HepG2 (cell line): Measurements from ENCODE around the gene ZNF524. TPM values are rescaled to one million over a fixed set of nuclear protein-coding genes. Genes with fewer than 3 reads are reported as not detected.

Experiments used
- DNMT1 ChIP-seq: sonication (generic); formaldehyde crosslinking; IDR thresholded peaks from 2 replicates; pipeline ENCODE4 v1.5.1; 2020; ENCODE audit warnings: mild to moderate bottlenecking, missing genetic modification reagents
- HNRNPLL ChIP-seq: fragments of 200-400 bp; formaldehyde crosslinking; IDR thresholded peaks from 2 replicates; pipeline ENCODE4 v1.6.1; 2017; ENCODE audit warnings: mild to moderate bottlenecking, low read depth, low read length; ENCODE audit not compliant: poor library complexity, severe bottlenecking
- LBX2 ChIP-seq: sonication (generic); formaldehyde crosslinking; IDR thresholded peaks from 2 replicates; pipeline ENCODE4 v1.5.0; 2020; ENCODE audit warnings: missing genetic modification reagents, mild to moderate bottlenecking, borderline replicate concordance
- NFATC3 ChIP-seq: sonication (generic); formaldehyde crosslinking; IDR thresholded peaks from 2 replicates; pipeline ENCODE4 v1.5.1; 2020; ENCODE audit warnings: mild to moderate bottlenecking, missing genetic modification reagents
- REPIN1 ChIP-seq: sonication (generic); formaldehyde crosslinking; IDR thresholded peaks from 2 replicates; pipeline ENCODE4 v1.8.0; 2022; ENCODE audit warnings: missing genetic modification reagents, low read depth, mild to moderate bottlenecking, borderline replicate concordance
- SALL1 ChIP-seq: sonication (generic); formaldehyde crosslinking; IDR thresholded peaks from 2 replicates; pipeline ENCODE4 v1.8.0; 2022; ENCODE audit warnings: mild to moderate bottlenecking, missing genetic modification reagents
- ZC3H13 ChIP-seq: sonication (generic); formaldehyde crosslinking; IDR thresholded peaks from 2 replicates; pipeline ENCODE4 v1.8.1; 2023; ENCODE audit warnings: mild to moderate bottlenecking, missing genetic modification reagents, moderate library complexity
- ZFY ChIP-seq: sonication (generic); formaldehyde crosslinking; IDR thresholded peaks from 2 replicates; pipeline ENCODE4 v1.4.0; 2020; ENCODE audit warnings: missing genetic modification reagents
- ZHX2 ChIP-seq, 2 experiments: sonication (generic) in 1 of 2; formaldehyde crosslinking in 1 of 2; IDR thresholded peaks; 2 replicates each; pipeline versions ENCODE4 v1.6.1 to v1.9.0; 2014 to 2022; ENCODE audit warnings: antibody characterized with exemption in 1 of 2, borderline replicate concordance in 1 of 2, inconsistent platforms in 1 of 2, low read depth in 1 of 2, missing genetic modification reagents in 1 of 2
- ZNF142 ChIP-seq: sonication (generic); formaldehyde crosslinking; IDR thresholded peaks from 2 replicates; pipeline ENCODE4 v1.4.0; 2020; ENCODE audit warnings: missing genetic modification reagents
- ZNF564 ChIP-seq: sonication (generic); formaldehyde crosslinking; IDR thresholded peaks from 2 replicates; pipeline ENCODE4 v1.8.1; 2023; ENCODE audit warnings: mild to moderate bottlenecking, missing genetic modification reagents
- polyA plus RNA-seq, 8 experiments: library from polyadenylated mRNA; depleted of rRNA in 3 of 8; stranded (reverse) in 7 of 8; unstranded in 1 of 8; fragments of >200 nt; fragmentation: Illumina TruSeq in 4 of 8; extraction: Trizol in 4 of 8; gene quantifications; 2 replicates each; pipeline versions ENCODE4 v1.2.1 to v1.2.3, GENCODE V29; 2011 to 2016; ENCODE audit warnings: low read depth in 4 of 8, missing spikeins in 1 of 8, mixed read lengths in 1 of 8; ENCODE audit not compliant: insufficient read depth in 1 of 8
- total RNA-seq, 5 experiments: library from RNA; depleted of rRNA; stranded (reverse); fragments of >200 nt; fragmentation: Illumina TruSeq; extraction: Trizol; gene quantifications; 2 replicates each; pipeline ENCODE4 v1.2.3, GENCODE V29; 2016; ENCODE audit warnings: low read depth in 1 of 5
- TF ChIP-seq, protein P1 (sequence below), 2 experiments: sonication (generic) in 1 of 2; formaldehyde crosslinking in 1 of 2; IDR thresholded peaks; 2 replicates each; pipeline versions ENCODE4 v1.4.0 to v1.6.1; 2018 to 2020; ENCODE audit warnings: missing genetic modification reagents in 2 of 2, borderline replicate concordance in 1 of 2, low read depth in 1 of 2, mild to moderate bottlenecking in 1 of 2, missing biosample characterization in 1 of 2

ZNF524 gene
- total and polyA plus RNA-seq, 2 of the 13 experiments (the other 11 are each of a cell fraction or from before 2014, with no cell fraction given) = 3.2 to 4.6 TPM

- peak; percentile 63; the same call in 1 of the 2 replicates for TF ChIP-seq ZNF142 (CRISPR knock-in tag)
- TF ChIP-seq DNMT1 (CRISPR knock-in tag) = 0 out of 2 replicates have a peak, but pooled peaks have one; percentile 77
- no peak for TF ChIP-seq ZHX2 (IDR thresholded peaks at IDR 0.05; ENCODE audit: low read depth)
- 0 out of 2 replicates have a peak, but pooled peaks have one; percentile 22 for TF ChIP-seq ZHX2 (CRISPR knock-in tag; IDR thresholded peaks at IDR 0.05; ENCODE audit: borderline replicate concordance)
- TF ChIP-seq SALL1 (CRISPR knock-in tag) = peak; percentile 34; the same call in 1 of the 2 replicates
- TF ChIP-seq, protein P1, sequence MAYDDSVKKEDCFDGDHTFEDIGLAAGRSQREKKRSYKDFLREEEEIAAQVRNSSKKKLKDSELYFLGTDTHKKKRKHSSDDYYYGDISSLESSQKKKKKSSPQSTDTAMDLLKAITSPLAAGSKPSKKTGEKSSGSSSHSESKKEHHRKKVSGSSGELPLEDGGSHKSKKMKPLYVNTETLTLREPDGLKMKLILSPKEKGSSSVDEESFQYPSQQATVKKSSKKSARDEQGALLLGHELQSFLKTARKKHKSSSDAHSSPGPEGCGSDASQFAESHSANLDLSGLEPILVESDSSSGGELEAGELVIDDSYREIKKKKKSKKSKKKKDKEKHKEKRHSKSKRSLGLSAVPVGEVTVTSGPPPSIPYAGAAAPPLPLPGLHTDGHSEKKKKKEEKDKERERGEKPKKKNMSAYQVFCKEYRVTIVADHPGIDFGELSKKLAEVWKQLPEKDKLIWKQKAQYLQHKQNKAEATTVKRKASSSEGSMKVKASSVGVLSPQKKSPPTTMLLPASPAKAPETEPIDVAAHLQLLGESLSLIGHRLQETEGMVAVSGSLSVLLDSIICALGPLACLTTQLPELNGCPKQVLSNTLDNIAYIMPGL (CRISPR knock-in tag; IDR thresholded peaks at IDR 0.05; ENCODE audit: borderline replicate concordance in 1 of 2, low read depth in 1 of 2) = peak in 1 of 2 experiments; percentile 59; a peak in 1 of 4 replicates
- TF ChIP-seq REPIN1 (CRISPR knock-in tag) = no peak
- TF ChIP-seq HNRNPLL = peak; percentile 59
- peak; percentile 61 for TF ChIP-seq ZFY (CRISPR knock-in tag)
- peak; percentile 10; the same call in 1 of the 2 replicates for TF ChIP-seq LBX2 (CRISPR knock-in tag)
- peak; percentile 13; the same call in 1 of the 2 replicates for TF ChIP-seq ZNF564 (CRISPR knock-in tag)
- 0 out of 2 replicates have a peak, but pooled peaks have one; percentile 10 for TF ChIP-seq NFATC3 (CRISPR knock-in tag)
- 0 out of 2 replicates have a peak, but pooled peaks have one; percentile 55 for TF ChIP-seq ZC3H13 (CRISPR knock-in tag)
These were observed 40.7 kb downstream of the ZNF524 start, which contains the start of gene ZNF580 (continued) for GRCh38 chr19:55640577-55641425.
